GM12892 (cell line): ENCODE data around the gene RAB37.

Source experiments
- POLR2A ChIP-seq: IDR thresholded peaks from 2 replicates; pipeline ENCODE4 v1.6.1; 2011; ENCODE audit warnings: low read depth, low read length, control low read depth
- POLR2AphosphoS5 ChIP-seq: IDR thresholded peaks from 2 replicates; pipeline ENCODE4 v1.6.1; 2011; ENCODE audit warnings: low read depth, low read length, control low read depth
- TAF1 ChIP-seq: IDR thresholded peaks from 2 replicates; pipeline ENCODE4 v1.6.1; 2011; ENCODE audit warnings: low read depth, mild to moderate bottlenecking, control low read depth, low read length, borderline replicate concordance

DNA sequence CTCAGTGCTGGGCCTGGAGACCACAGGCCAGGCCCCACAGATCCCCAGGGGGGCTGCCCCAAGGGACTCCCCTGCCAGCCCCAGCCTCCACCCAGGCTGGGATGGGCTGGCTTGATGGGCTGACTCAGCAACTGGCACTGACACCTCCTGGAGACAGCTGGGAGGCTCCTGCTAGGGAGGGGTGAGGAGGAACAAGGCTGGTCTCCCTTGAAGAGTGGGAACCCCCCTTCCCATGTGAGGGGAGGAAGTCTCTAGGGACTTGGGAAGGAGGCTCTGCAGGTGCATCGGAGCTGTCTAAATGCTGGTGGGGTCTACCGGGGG lies 21.8 kb downstream of the RAB37 start:
- TF ChIP-seq POLR2A, result no peak
- TF ChIP-seq TAF1, result no peak
- TF ChIP-seq POLR2AphosphoS5, result no peak
